Pancreas (tissue), 10 donors: ENCODE results near the gene ELP1. TPM values are rescaled to one million over a fixed set of nuclear protein-coding genes. Genes with fewer than 3 reads are reported as not detected.

Experiments used
- ATAC-seq, 4 donors: fragments of 200-7000 bp; cut with Tn5 transposase; one replicate each; pipeline versions ENCODE4 v1.8.0 to v1.9.1; 2020; ENCODE audit warnings: mild to moderate bottlenecking in 4 of 4, moderate library complexity in 4 of 4
- DNase-seq, 6 donors: peaks; one replicate each; pipeline ENCODE4 v3.0.0-alpha.2; 2020
- FAIRE-seq: peaks from 2 replicates; lab custom pipeline; 2012; peaks lifted over from hg19 to GRCh38; lab: Jason Lieb, UNC
- H3K27ac ChIP-seq, 4 donors: fragments of 200-600 bp; sonication (generic); 1 replicate in 3 of 4; 2 replicates in 1 of 4; pipeline versions ENCODE4 v1.5.0 to v1.8.0; 2020
- H3K27me3 ChIP-seq, 4 donors: fragments of 200-600 bp; one replicate each; pipeline ENCODE4 v1.8.0; 2021
- H3K36me3 ChIP-seq, 3 donors: fragments of 200-600 bp; sonication (generic) in 1 of 3; one replicate each; pipeline versions ENCODE4 v1.5.0 to v1.8.0; 2020 to 2021
- H3K4me1 ChIP-seq, 3 donors: fragments of 200-600 bp; one replicate each; pipeline ENCODE4 v1.8.0; 2021
- H3K4me3 ChIP-seq, 4 donors: fragments of 200-600 bp; sonication (generic) in 2 of 4; one replicate each; pipeline versions ENCODE4 v1.5.0 to v1.8.0; 2020 to 2021
- H3K9me3 ChIP-seq, 4 donors: fragments of 200-600 bp; one replicate each; pipeline ENCODE4 v1.8.0; 2021
- WGBS, 2 donors: extraction: QIAGEN DNeasy Blood & Tissue Kit; methylation state at CpG; one replicate each; pipeline ENCODE4 v1.1.7; 2013; 5-methylcytosine and 5-hydroxymethylcytosine counted together
- intact Hi-C, 3 donors: fragments of 100-400 bp; cut with DNase I; formaldehyde crosslinking; loops; one replicate each; pipeline versions ENCODE4 v1.11.1 to v1.14.2; 2022
- polyA plus RNA-seq, 2 donors: library from polyadenylated mRNA; stranded (reverse); fragments of 200-250 nt; gene quantifications; one replicate each; pipeline ENCODE4 v1.2.3, GENCODE V29; 2013
- total RNA-seq, 6 donors: library from RNA; stranded (reverse); fragmentation: NEBNext Ultra II Directional in 4 of 6; extraction: Animal tissue kit (Norgen Biotek cat#: 25700) in 4 of 6; gene quantifications; one replicate each; pipeline versions ENCODE4 v1.2.1 to v1.2.4, GENCODE V29; 2021 to 2023
- TF ChIP-seq, protein P1 (sequence below), 4 donors: fragments of 200-600 bp; sonication (generic) in 3 of 4; IDR thresholded peaks; one replicate each; pipeline versions ENCODE4 v1.5.0 to v1.8.0; 2021; ENCODE audit warnings: antibody characterized with exemption in 4 of 4
- donor health status: healthy with polysubstance abuse.
- donor health status: DM: no; HTN: no; CAD: no; lungs with moderate emphysema.
- donor health status: DM: no; HTN: no; CAD: no.
- donor health status: control.
- donor health status: control.
- donor health status: Bipolar disorder and iron deficiency.
- donor health status: DM: yes; HTN: yes; CAD: no.
- donor health status: DM: no; HTN: no; CAD: no.
- donor health status: DM: no; HTN: no; CAD: no.
- donor health status: DM: yes; HTN: yes; CAD: no.

ELP1 gene
- total and polyA plus RNA-seq, 8 donors = 6.9 to 19.2 (median 10.0) TPM

DNA sequence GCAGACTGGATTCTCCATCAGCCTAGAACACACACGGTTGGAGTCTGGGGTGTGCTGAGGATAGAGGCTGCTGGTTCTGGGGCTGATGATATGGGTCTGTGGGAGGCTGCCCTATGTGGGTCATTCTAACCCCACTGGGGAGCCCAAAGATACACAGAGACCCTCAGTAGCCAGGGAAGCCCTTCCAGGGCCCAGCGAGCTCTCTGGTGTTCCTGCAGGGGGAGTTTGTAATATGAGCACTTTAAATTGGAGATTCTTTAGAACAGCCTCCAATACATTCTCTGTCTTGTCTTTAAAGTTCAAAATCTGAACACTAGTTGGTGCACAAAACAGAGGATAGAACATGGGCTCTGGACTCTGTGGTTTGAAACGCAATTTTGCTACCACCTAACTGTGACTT is 69.5 kb downstream of the ELP1 start:
- 76 to 82% methylated on average over 3 of the region's 3 CpGs for WGBS, 2 donors
- Histone ChIP-seq H3K4me1 (no peaks in the 10 kb centered on the region), H3K27me3 (no peaks in the 10 kb centered on the region), H3K36me3 (peaks cover 0 to 12% (median 0%) of the 10 kb centered on the region in 3 donors), H3K27ac (no peak overlapping the region), H3K9me3 (no peaks in the 10 kb centered on the region), H3K4me3 (no peak overlapping the region)
- intact Hi-C loops = no loop called here
- FAIRE-seq (no peak), DNase-seq (no peak), ATAC-seq (no peak)
- TF ChIP-seq, protein P1, sequence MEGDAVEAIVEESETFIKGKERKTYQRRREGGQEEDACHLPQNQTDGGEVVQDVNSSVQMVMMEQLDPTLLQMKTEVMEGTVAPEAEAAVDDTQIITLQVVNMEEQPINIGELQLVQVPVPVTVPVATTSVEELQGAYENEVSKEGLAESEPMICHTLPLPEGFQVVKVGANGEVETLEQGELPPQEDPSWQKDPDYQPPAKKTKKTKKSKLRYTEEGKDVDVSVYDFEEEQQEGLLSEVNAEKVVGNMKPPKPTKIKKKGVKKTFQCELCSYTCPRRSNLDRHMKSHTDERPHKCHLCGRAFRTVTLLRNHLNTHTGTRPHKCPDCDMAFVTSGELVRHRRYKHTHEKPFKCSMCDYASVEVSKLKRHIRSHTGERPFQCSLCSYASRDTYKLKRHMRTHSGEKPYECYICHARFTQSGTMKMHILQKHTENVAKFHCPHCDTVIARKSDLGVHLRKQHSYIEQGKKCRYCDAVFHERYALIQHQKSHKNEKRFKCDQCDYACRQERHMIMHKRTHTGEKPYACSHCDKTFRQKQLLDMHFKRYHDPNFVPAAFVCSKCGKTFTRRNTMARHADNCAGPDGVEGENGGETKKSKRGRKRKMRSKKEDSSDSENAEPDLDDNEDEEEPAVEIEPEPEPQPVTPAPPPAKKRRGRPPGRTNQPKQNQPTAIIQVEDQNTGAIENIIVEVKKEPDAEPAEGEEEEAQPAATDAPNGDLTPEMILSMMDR (IDR thresholded peaks at IDR 0.05) = no peak

DNA sequence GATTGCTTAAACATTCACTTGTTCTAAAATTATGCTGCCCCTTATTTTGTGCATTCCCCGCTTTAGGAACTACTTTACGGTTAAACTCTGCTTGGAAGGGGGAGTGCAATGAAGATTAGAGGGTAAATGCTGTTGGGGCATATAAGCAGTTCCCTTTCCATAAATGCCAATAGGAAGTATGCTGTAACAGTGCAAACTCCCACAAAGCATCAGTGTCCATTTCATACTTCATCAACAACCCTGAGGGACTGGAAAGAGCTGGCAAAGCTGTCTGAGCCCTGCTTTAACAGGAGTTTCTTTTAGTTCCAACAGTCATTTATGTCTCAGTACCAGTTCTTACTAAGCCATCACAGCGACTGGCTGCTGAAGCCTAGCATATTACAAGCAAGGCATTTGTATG is 70.0 kb downstream of the ELP1 start:
- H3K9me3 ChIP-seq = no peaks in the 10 kb centered on the region
- no peaks in the 10 kb centered on the region for H3K4me1 ChIP-seq
- H3K27me3 ChIP-seq = no peaks in the 10 kb centered on the region
- no peak overlapping the region for H3K27ac ChIP-seq
- FAIRE-seq (no peak), DNase-seq (no peak), ATAC-seq (no peak)
- TF ChIP-seq, protein P1 (IDR thresholded peaks at IDR 0.05) = no peak
- WGBS, 2 donors = 91 to 93% methylated on average over 3 of the region's 3 CpGs
- intact Hi-C loops = no loop called here
- H3K4me3 ChIP-seq = no peak overlapping the region
- peaks cover 0 to 12% (median 0%) of the 10 kb centered on the region in 3 donors for H3K36me3 ChIP-seq

DNA sequence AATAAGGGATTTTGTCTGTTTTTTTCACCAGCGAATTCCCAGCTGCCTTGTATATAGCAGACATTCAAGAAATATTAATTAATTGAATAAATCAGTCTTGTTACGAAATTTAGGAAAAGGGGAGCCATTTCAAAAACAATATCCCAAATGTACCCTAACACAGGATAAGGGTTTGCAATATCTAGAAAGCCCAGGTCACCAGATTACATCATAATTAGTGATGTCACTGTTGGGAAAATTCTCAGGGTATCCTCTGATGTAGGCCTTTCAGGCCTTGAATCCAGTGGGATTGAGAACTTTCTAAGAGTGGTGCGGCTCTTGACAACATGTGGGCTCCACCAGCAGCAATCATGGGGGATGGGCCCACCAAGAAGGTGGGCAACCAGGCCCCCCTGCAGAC is 71.9 kb downstream of the ELP1 start, which contains the start of gene ACTL7A:
ACTL7A (plus strand) TSS at position 270 of the 400 bp plus-strand sequence; CDS start at position 327, 57 bp downstream.
- TF ChIP-seq, protein P1 (IDR thresholded peaks at IDR 0.05) = no peak
- intact Hi-C loops = no loop called here
- Histone ChIP-seq H3K4me1 (no peaks in the 10 kb centered on the region), H3K27me3 (no peaks in the 10 kb centered on the region), H3K36me3 (no peaks in the 10 kb centered on the region), H3K4me3 (no peak within 1 kb of the TSS), H3K27ac (no peak within 1 kb of the TSS), H3K9me3 (no peaks in the 10 kb centered on the region)
- DNase-seq (no peak), ATAC-seq (no peak), FAIRE-seq (no peak)
- WGBS, 2 donors = 96 to 97% methylated on average over 3 of the region's 3 CpGs

DNA sequence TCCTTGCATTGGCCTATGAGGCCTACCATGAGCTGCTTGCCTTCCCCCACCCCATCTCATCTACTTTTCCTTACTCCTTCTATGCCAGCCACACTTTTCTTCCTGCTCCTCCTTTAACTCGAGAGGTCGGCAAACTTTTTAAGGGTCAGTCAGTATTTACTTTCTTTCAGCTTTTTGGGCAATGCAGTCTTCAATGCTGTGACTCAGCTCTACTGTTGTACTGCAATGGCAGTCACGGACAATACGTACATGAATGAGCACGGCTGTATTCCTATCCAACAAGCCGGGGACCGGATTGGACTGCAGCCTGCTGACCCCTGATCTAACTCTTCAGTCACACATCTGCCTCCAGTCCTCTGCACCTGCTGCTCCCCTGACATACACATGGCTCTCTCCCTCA is 72.5 kb downstream of the ELP1 start:
- intact Hi-C loops = no loop called here
- no peak overlapping the region for H3K4me3 ChIP-seq
- no peaks in the 10 kb centered on the region for H3K4me1 ChIP-seq
- TF ChIP-seq, protein P1 (IDR thresholded peaks at IDR 0.05) = no peak
- H3K9me3 ChIP-seq = no peaks in the 10 kb centered on the region
- no peaks in the 10 kb centered on the region for H3K36me3 ChIP-seq
- H3K27ac ChIP-seq = no peak overlapping the region
- DNase-seq (no peak), ATAC-seq (no peak), FAIRE-seq (no peak)
- WGBS, 2 donors = 66 to 75% methylated on average over 7 of the region's 7 CpGs
- no peaks in the 10 kb centered on the region for H3K27me3 ChIP-seq

DNA sequence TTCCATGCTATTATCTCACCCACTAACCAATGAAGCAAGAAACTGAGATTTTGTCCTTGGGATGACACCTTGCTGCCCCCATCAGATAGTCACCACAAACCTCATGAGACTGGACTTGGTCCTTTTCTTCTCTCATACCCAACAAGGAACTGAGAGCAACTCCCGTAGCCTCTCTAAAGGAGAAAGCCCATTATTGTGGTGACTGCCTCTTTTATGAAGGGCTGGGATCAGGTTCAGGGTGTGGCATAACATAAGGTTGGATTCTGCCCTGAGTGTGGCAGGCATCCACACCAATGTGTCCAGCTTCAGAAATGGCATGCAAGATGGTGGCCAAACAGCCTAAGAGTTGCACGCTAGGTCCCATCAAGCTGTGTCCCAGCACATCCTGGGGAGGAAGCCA is 73.2 kb downstream of the ELP1 start:
- Histone ChIP-seq H3K27ac (no peak overlapping the region), H3K9me3 (no peaks in the 10 kb centered on the region), H3K36me3 (no peaks in the 10 kb centered on the region), H3K27me3 (no peaks in the 10 kb centered on the region), H3K4me1 (no peaks in the 10 kb centered on the region), H3K4me3 (no peak overlapping the region)
- no peak for ATAC-seq
- no peak for DNase-seq
- intact Hi-C loops = no loop called here
- TF ChIP-seq, protein P1 (IDR thresholded peaks at IDR 0.05) = no peak
- FAIRE-seq = no peak
- WGBS, 2 donors = 91 to 94% methylated on average over 2 of the region's 2 CpGs
